GM21786 (cell line): Measurements from ENCODE around the gene GABRB3.

Experiments used
- ATAC-seq: cut with Tn5 transposase; IDR thresholded peaks from one replicate; pipeline ENCODE4 v1.9.1; 2021; ENCODE audit not compliant: unreplicated experiment

The GABRB3 gene

GRCh38 chr15:26631894-26632293, 141.0 kb downstream of the GABRB3 start:
- ATAC-seq, result no peak

GRCh38 chr15:26630857-26631256, 142.0 kb downstream of the GABRB3 start:
- ATAC-seq, result no peak

GRCh38 chr15:26628879-26629529, 143.9 kb downstream of the GABRB3 start:
- ATAC-seq, result no peak

- no peak for ATAC-seq
Measured at GRCh38 chr15:26628071-26628470, 144.8 kb downstream of the GABRB3 start.

GRCh38 chr15:26624128-26624527, 148.7 kb downstream of the GABRB3 start:
- ATAC-seq, result no peak

GRCh38 chr15:26623071-26623470, 149.8 kb downstream of the GABRB3 start:
- no peak for ATAC-seq

- no peak for ATAC-seq
Measured at GRCh38 chr15:26621816-26622215, 151.1 kb downstream of the GABRB3 start.

- no peak for ATAC-seq
Measured at GRCh38 chr15:26620528-26621458, 152.1 kb downstream of the GABRB3 start.

GRCh38 chr15:26615927-26616302, 157.0 kb downstream of the GABRB3 start:
- ATAC-seq, result no peak

GRCh38 chr15:26615188-26615926, 157.5 kb downstream of the GABRB3 start:
- ATAC-seq, result no peak

GRCh38 chr15:26614734-26615133, 158.1 kb downstream of the GABRB3 start:
- ATAC-seq, result no peak

- no peak for ATAC-seq
Measured at GRCh38 chr15:26598704-26599103, 174.2 kb downstream of the GABRB3 start.

GRCh38 chr15:26595611-26596010, 177.3 kb downstream of the GABRB3 start:
- no peak for ATAC-seq

GRCh38 chr15:26590676-26591075, 182.2 kb downstream of the GABRB3 start:
- no peak for ATAC-seq

- ATAC-seq, result no peak
Measured at GRCh38 chr15:26582840-26583239, 190.0 kb downstream of the GABRB3 start.

GRCh38 chr15:26580943-26581342, 191.9 kb downstream of the GABRB3 start:
- no peak for ATAC-seq

GRCh38 chr15:26572602-26573350, 200.1 kb downstream of the GABRB3 start:
- no peak for ATAC-seq

GRCh38 chr15:26571346-26571745, 201.5 kb downstream of the GABRB3 start:
- no peak for ATAC-seq

GRCh38 chr15:26565542-26565941, 207.3 kb downstream of the GABRB3 start:
- no peak for ATAC-seq

GRCh38 chr15:26564361-26564760, 208.5 kb downstream of the GABRB3 start:
- no peak for ATAC-seq

- no peak for ATAC-seq
Measured at GRCh38 chr15:26562336-26562735, 210.5 kb downstream of the GABRB3 start.
